A549 (cell line): ENCODE data around the gene UACA. TPM values are rescaled to one million over a fixed set of nuclear protein-coding genes. Genes with fewer than 3 reads are reported as not detected.

Source experiments
- ATAC-seq, 2 experiments: fragments of 200-7000 bp in 1 of 2; fragments of >200 bp in 1 of 2; cut with Nextera tagmentation in 1 of 2; cut with Tn5 transposase in 1 of 2; 3 replicates each; pipeline versions ENCODE4 v1.8.0 to v1.9.1; 2018 to 2020; ENCODE audit warnings: mild to moderate bottlenecking in 1 of 2, moderate library complexity in 1 of 2
- CTCF ChIA-PET: fragments of 300-600 bp; sonication (Branson Sonifier 250); formaldehyde crosslinking; extraction: SDS; loops from one replicate; lab custom pipeline; 2021; ENCODE audit warnings: antibody characterized with exemption, inconsistent platforms; lab: Yijun Ruan, JAX
- POLR2A ChIA-PET: fragments of 350-600 bp; formaldehyde crosslinking; extraction: SDS; loops from one replicate; lab custom pipeline; 2021; ENCODE audit warnings: antibody characterized with exemption, inconsistent platforms; lab: Yijun Ruan, JAX
- DNase-seq, 2 experiments: peaks; one replicate each; pipeline versions ENCODE4 v3.0.0 to v3.0.0-alpha.2; 2011 to 2016; ENCODE audit warnings: low read depth in 1 of 2, low spot score in 1 of 2
- FAIRE-seq: peaks from 2 replicates; lab custom pipeline; 2011; peaks lifted over from hg19 to GRCh38; lab: Jason Lieb, UNC
- H3K27ac ChIP-seq, 2 experiments: fragments of >200 bp; sonication (Bioruptor Twin); formaldehyde crosslinking; 3 replicates each; pipeline ENCODE4 v1.5.1; 2016 to 2017
- H3K4me1 ChIP-seq: fragments of >200 bp; sonication (Bioruptor Twin); formaldehyde crosslinking; 3 replicates; pipeline ENCODE4 v1.6.1; 2016
- H3K4me2 ChIP-seq: fragments of >200 bp; sonication (Bioruptor Twin); formaldehyde crosslinking; 3 replicates; pipeline ENCODE4 v1.6.1; 2016
- H3K4me3 ChIP-seq: fragments of >200 bp; sonication (Bioruptor Twin); formaldehyde crosslinking; 3 replicates; pipeline ENCODE4 v1.5.1; 2016
- H3K9me3 ChIP-seq: fragments of >200 bp; sonication (Bioruptor Twin); formaldehyde crosslinking; 3 replicates; pipeline ENCODE4 v1.6.1; 2016
- CEBPB ChIP-seq, 2 experiments: fragments of >200 bp in 1 of 2; sonication (Bioruptor Twin) in 1 of 2; formaldehyde crosslinking in 1 of 2; IDR thresholded peaks; 2 replicates each; pipeline ENCODE4 v1.6.1; 2012 to 2016
- E2F6 ChIP-seq: IDR thresholded peaks from 2 replicates; pipeline ENCODE4 v1.6.1; 2012; ENCODE audit warnings: low read depth, borderline replicate concordance
- EHF ChIP-seq: fragments of 250-450 bp; sonication (Bioruptor Pico); IDR thresholded peaks from 2 replicates; pipeline ENCODE4 v1.5.0; 2020; ENCODE audit warnings: mild to moderate bottlenecking
- EP300 ChIP-seq, 2 experiments: fragments of >200 bp; sonication (Bioruptor Twin); formaldehyde crosslinking; IDR thresholded peaks; 2 replicates in 1 of 2; 3 replicates in 1 of 2; pipeline ENCODE4 v1.6.1; 2016 to 2017
- ESRRA ChIP-seq: fragments of 150-350 bp; IDR thresholded peaks from 2 replicates; pipeline ENCODE4 v1.6.1; 2014; ENCODE audit warnings: mild to moderate bottlenecking, low read length, borderline replicate concordance
- FOSL2 ChIP-seq, 2 experiments: fragments of 450-650 bp in 1 of 2; fragments of >200 bp in 1 of 2; sonication (Bioruptor Twin) in 1 of 2; formaldehyde crosslinking; IDR thresholded peaks; 2 replicates each; pipeline versions ENCODE4 v1.5.0 to v1.6.1; 2016 to 2020; ENCODE audit warnings: mild to moderate bottlenecking in 1 of 2, moderate library complexity in 1 of 2
- GATA3 ChIP-seq: IDR thresholded peaks from 2 replicates; pipeline ENCODE4 v1.6.1; 2012; ENCODE audit warnings: borderline replicate concordance
- HDAC2 ChIP-seq: fragments of 200-600 bp; sonication (generic); IDR thresholded peaks from 2 replicates; pipeline ENCODE4 v1.6.1; 2016
- HOXA7 ChIP-seq: fragments of 250-450 bp; sonication (Bioruptor Pico); IDR thresholded peaks from 2 replicates; pipeline ENCODE4 v1.5.0; 2020; ENCODE audit warnings: mild to moderate bottlenecking, moderate library complexity
- JUNB ChIP-seq: fragments of >200 bp; sonication (Bioruptor Twin); formaldehyde crosslinking; IDR thresholded peaks from 2 replicates; pipeline ENCODE4 v1.6.1; 2016
- KDM5A ChIP-seq: fragments of 200-600 bp; sonication (generic); IDR thresholded peaks from 2 replicates; pipeline ENCODE4 v1.6.1; 2016; ENCODE audit warnings: antibody characterized with exemption, mild to moderate bottlenecking
- MAZ ChIP-seq: fragments of 150-350 bp; IDR thresholded peaks from 2 replicates; pipeline ENCODE4 v1.6.1; 2014; ENCODE audit warnings: antibody characterized with exemption, low read depth, low read length, borderline replicate concordance
- NR3C1 ChIP-seq: fragments of >200 bp; sonication (Bioruptor Twin); formaldehyde crosslinking; IDR thresholded peaks from 3 replicates; pipeline ENCODE4 v1.6.1; 2017
- POLR2AphosphoS2 ChIP-seq: conservative IDR thresholded peaks from 2 replicates; pipeline ENCODE4 v1.6.1; 2012; ENCODE audit warnings: low read length, improper control_type of control experiment, inconsistent platforms
- RAD21 ChIP-seq, 2 experiments: fragments of >200 bp in 1 of 2; sonication (Bioruptor Twin) in 1 of 2; formaldehyde crosslinking in 1 of 2; IDR thresholded peaks in 1 of 2; conservative IDR thresholded peaks in 1 of 2; 2 replicates in 1 of 2; 3 replicates in 1 of 2; pipeline ENCODE4 v1.6.1; 2012 to 2018; ENCODE audit warnings: inconsistent platforms in 1 of 2
- RARB ChIP-seq: fragments of 250-450 bp; sonication (Bioruptor Pico); IDR thresholded peaks from 2 replicates; pipeline ENCODE4 v1.8.0; 2021; ENCODE audit warnings: mild to moderate bottlenecking, moderate library complexity
- RCOR1 ChIP-seq: fragments of 150-350 bp; IDR thresholded peaks from 2 replicates; pipeline ENCODE4 v1.6.1; 2014; ENCODE audit warnings: antibody characterized with exemption, low read length, low read depth
- SMC3 ChIP-seq: fragments of >200 bp; sonication (Bioruptor Twin); formaldehyde crosslinking; IDR thresholded peaks from 3 replicates; pipeline ENCODE4 v1.6.1; 2018; ENCODE audit warnings: inconsistent platforms
- TP53 ChIP-seq: fragments of 250-450 bp; sonication (Bioruptor Pico); IDR thresholded peaks from 2 replicates; pipeline ENCODE4 v1.5.0; 2021; ENCODE audit warnings: mild to moderate bottlenecking, moderate library complexity
- ZC3H11A ChIP-seq: fragments of 450-650 bp; IDR thresholded peaks from 2 replicates; pipeline ENCODE4 v1.6.1; 2014; ENCODE audit warnings: antibody characterized with exemption, mild to moderate bottlenecking
- WGBS: methylation state at CpG from one replicate; pipeline ENCODE4 v1.1.6; 2017; ENCODE audit errors: missing lambda C conversion rate; 5-methylcytosine and 5-hydroxymethylcytosine counted together
- polyA plus RNA-seq, 4 experiments: library from polyadenylated mRNA; depleted of rRNA in 3 of 4; stranded (reverse); fragments of >200 nt; fragmentation: RNase III in 1 of 4; extraction: RNeasy Plus Mini Kit Qiagen cat#74134 plus additional on column Dnase treatment in 1 of 4; gene quantifications; 2 replicates in 3 of 4; 3 replicates in 1 of 4; pipeline ENCODE4 v1.2.3, GENCODE V29; 2011 to 2017
- TF ChIP-seq, protein P1 (sequence below): fragments of >200 bp; sonication (Bioruptor Twin); formaldehyde crosslinking; IDR thresholded peaks from 3 replicates; pipeline ENCODE4 v1.5.1; 2016
- TF ChIP-seq, protein P2 (sequence below): fragments of 200-600 bp; sonication (generic); IDR thresholded peaks from 2 replicates; pipeline ENCODE4 v1.6.1; 2016; ENCODE audit warnings: antibody characterized with exemption, mild to moderate bottlenecking, moderate library complexity

The UACA gene
- polyA plus RNA-seq, 2 of the 4 experiments (the other 2 are of a cell fraction) = 31.9 to 80.4 TPM

GRCh38 chr15:70611286-70611685 is 152.1 kb downstream of the UACA start:
- FAIRE-seq (no peak), DNase-seq (no peak), ATAC-seq (no peak)
- 78% methylated on average over 4 of the region's 4 CpGs for WGBS
- ChIA-PET CTCF (interaction anchor here (0.7 to 1.7 kb wide), 2 partner anchors 18 to 111 kb away, joined by 3 to 4 read pairs; no protein-coding TSS in a partner anchor), POLR2A (no interaction called here)
- no peak for TF ChIP-seq JUNB
- no peak for TF ChIP-seq RAD21 (conservative IDR thresholded peaks at IDR 0.05 in 1 of 2, IDR thresholded peaks at IDR 0.05 in 1 of 2)
- TF ChIP-seq E2F6 = no peak
- TF ChIP-seq HOXA7 = no peak
- TF ChIP-seq EHF (CRISPR knock-in tag) = no peak
- no peak for TF ChIP-seq KDM5A
- TF ChIP-seq RCOR1 = no peak
- TF ChIP-seq, protein P1, sequence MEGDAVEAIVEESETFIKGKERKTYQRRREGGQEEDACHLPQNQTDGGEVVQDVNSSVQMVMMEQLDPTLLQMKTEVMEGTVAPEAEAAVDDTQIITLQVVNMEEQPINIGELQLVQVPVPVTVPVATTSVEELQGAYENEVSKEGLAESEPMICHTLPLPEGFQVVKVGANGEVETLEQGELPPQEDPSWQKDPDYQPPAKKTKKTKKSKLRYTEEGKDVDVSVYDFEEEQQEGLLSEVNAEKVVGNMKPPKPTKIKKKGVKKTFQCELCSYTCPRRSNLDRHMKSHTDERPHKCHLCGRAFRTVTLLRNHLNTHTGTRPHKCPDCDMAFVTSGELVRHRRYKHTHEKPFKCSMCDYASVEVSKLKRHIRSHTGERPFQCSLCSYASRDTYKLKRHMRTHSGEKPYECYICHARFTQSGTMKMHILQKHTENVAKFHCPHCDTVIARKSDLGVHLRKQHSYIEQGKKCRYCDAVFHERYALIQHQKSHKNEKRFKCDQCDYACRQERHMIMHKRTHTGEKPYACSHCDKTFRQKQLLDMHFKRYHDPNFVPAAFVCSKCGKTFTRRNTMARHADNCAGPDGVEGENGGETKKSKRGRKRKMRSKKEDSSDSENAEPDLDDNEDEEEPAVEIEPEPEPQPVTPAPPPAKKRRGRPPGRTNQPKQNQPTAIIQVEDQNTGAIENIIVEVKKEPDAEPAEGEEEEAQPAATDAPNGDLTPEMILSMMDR = no peak
- TF ChIP-seq ZC3H11A = no peak
- Histone ChIP-seq H3K4me2 (no peak overlapping the region), H3K4me1 (no peaks in the 10 kb centered on the region; the same call in 2 of the 3 replicates), H3K4me3 (no peak overlapping the region), H3K9me3 (no peaks in the 10 kb centered on the region), H3K27ac (no peak overlapping the region)

GRCh38 chr15:70610541-70610940 is 152.8 kb downstream of the UACA start:
- peaks cover 7% of the 10 kb centered on the region; the same call in 2 of the 3 replicates for H3K4me1 ChIP-seq
- DNase-seq = no peak
- H3K9me3 ChIP-seq = no peaks in the 10 kb centered on the region
- TF ChIP-seq CEBPB (IDR thresholded peaks at IDR 0.05) = no peak
- TF ChIP-seq, protein P2, sequence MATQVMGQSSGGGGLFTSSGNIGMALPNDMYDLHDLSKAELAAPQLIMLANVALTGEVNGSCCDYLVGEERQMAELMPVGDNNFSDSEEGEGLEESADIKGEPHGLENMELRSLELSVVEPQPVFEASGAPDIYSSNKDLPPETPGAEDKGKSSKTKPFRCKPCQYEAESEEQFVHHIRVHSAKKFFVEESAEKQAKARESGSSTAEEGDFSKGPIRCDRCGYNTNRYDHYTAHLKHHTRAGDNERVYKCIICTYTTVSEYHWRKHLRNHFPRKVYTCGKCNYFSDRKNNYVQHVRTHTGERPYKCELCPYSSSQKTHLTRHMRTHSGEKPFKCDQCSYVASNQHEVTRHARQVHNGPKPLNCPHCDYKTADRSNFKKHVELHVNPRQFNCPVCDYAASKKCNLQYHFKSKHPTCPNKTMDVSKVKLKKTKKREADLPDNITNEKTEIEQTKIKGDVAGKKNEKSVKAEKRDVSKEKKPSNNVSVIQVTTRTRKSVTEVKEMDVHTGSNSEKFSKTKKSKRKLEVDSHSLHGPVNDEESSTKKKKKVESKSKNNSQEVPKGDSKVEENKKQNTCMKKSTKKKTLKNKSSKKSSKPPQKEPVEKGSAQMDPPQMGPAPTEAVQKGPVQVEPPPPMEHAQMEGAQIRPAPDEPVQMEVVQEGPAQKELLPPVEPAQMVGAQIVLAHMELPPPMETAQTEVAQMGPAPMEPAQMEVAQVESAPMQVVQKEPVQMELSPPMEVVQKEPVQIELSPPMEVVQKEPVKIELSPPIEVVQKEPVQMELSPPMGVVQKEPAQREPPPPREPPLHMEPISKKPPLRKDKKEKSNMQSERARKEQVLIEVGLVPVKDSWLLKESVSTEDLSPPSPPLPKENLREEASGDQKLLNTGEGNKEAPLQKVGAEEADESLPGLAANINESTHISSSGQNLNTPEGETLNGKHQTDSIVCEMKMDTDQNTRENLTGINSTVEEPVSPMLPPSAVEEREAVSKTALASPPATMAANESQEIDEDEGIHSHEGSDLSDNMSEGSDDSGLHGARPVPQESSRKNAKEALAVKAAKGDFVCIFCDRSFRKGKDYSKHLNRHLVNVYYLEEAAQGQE = no peak
- TF ChIP-seq NR3C1 = no peak
- TF ChIP-seq, protein P1 = no peak
- TF ChIP-seq SMC3 = no peak
- TF ChIP-seq RARB = no peak
- no peak for TF ChIP-seq FOSL2 (IDR thresholded peaks at IDR 0.05)
- TF ChIP-seq FOSL2 (CRISPR knock-in tag; IDR thresholded peaks at IDR 0.05) = no peak
- TF ChIP-seq ESRRA = no peak
- no peak for TF ChIP-seq POLR2AphosphoS2
- no peak for TF ChIP-seq TP53 (CRISPR knock-in tag)
- no peak for TF ChIP-seq MAZ
- no peak for TF ChIP-seq EP300 (IDR thresholded peaks at IDR 0.05)
- no peak for TF ChIP-seq HDAC2
- no peak for TF ChIP-seq GATA3
- no peak for FAIRE-seq
- H3K4me2 ChIP-seq = no peak overlapping the region
- no peak overlapping the region for H3K4me3 ChIP-seq
- POLR2A ChIA-PET = no interaction called here
- CTCF ChIA-PET = no interaction called here
- WGBS = 90% methylated on average over 2 of the region's 2 CpGs
- no peak for ATAC-seq
- no peak overlapping the region for H3K27ac ChIP-seq
